Measurements from ENCODE around the gene NINJ1.
A peak's percentile ranks its signal among the peaks of the same experiment; 100 is the strongest.

NINJ1 gene

GRCh38 chr9:93134015-93134739 is at the start of gene NINJ1:
Gene NINJ1 (minus strand): TSS chr9:93134251. CDS start chr9:93134217, 34 bp downstream.
- Histone ChIP-seq H3K4me3 (ENCODE audit: low read depth in 1 of 2, low read length in 2 of 2) (peak within 1 kb of the TSS; percentile 69 to 82), H3K36me3 (ENCODE audit: control insufficient read depth in 1 of 2, insufficient read depth in 2 of 2, low read length in 2 of 2) (no peaks in the 10 kb centered on the region), H3K27me3 (ENCODE audit: low read depth, low read length) (no peaks in the 10 kb centered on the region), H3K9me3 (ENCODE audit: control insufficient read depth in 1 of 2, low read length in 2 of 2) (peaks cover 0 to 3% of the 10 kb centered on the region in 2 donors), H3K4me1 (ENCODE audit: control insufficient read depth in 1 of 2, insufficient read depth in 2 of 2, low read length in 2 of 2) (peaks cover 13 to 58% of the 10 kb centered on the region in 2 donors), H3K27ac (ENCODE audit: low read length) (peak within 1 kb of the TSS; percentile 83)

- Histone ChIP-seq H3K27ac (ENCODE audit: low read length) (no peak overlapping the region), H3K4me3 (ENCODE audit: low read depth in 1 of 2, low read length in 2 of 2) (peak overlapping the region; percentile 49 to 74), H3K4me1 (ENCODE audit: control insufficient read depth in 1 of 2, insufficient read depth in 2 of 2, low read length in 2 of 2) (peaks cover 12 to 32% of the 10 kb centered on the region in 2 donors), H3K9me3 (ENCODE audit: control insufficient read depth in 1 of 2, low read length in 2 of 2) (no peaks in the 10 kb centered on the region), H3K27me3 (ENCODE audit: low read depth, low read length) (peaks cover 4% of the 10 kb centered on the region), H3K36me3 (ENCODE audit: control insufficient read depth in 1 of 2, insufficient read depth in 2 of 2, low read length in 2 of 2) (no peaks in the 10 kb centered on the region)
Observed at GRCh38 chr9:93183131-93183662, 49.1 kb upstream of the NINJ1 start.

GRCh38 chr9:93182572-93182971 is 48.5 kb upstream of the NINJ1 start:
- Histone ChIP-seq H3K36me3 (ENCODE audit: control insufficient read depth in 1 of 2, insufficient read depth in 2 of 2, low read length in 2 of 2) (no peaks in the 10 kb centered on the region), H3K4me1 (ENCODE audit: control insufficient read depth in 1 of 2, insufficient read depth in 2 of 2, low read length in 2 of 2) (peaks cover 12 to 26% of the 10 kb centered on the region in 2 donors), H3K27ac (ENCODE audit: low read length) (no peak overlapping the region), H3K27me3 (ENCODE audit: low read depth, low read length) (peaks cover 4% of the 10 kb centered on the region), H3K9me3 (ENCODE audit: control insufficient read depth in 1 of 2, low read length in 2 of 2) (no peaks in the 10 kb centered on the region), H3K4me3 (ENCODE audit: low read depth in 1 of 2, low read length in 2 of 2) (no peak overlapping the region)

- Histone ChIP-seq H3K9me3 (ENCODE audit: control insufficient read depth in 1 of 2, low read length in 2 of 2) (no peaks in the 10 kb centered on the region), H3K27ac (ENCODE audit: low read length) (no peak overlapping the region), H3K4me3 (ENCODE audit: low read depth in 1 of 2, low read length in 2 of 2) (no peak overlapping the region), H3K4me1 (ENCODE audit: control insufficient read depth in 1 of 2, insufficient read depth in 2 of 2, low read length in 2 of 2) (peaks cover 5 to 21% of the 10 kb centered on the region in 2 donors), H3K27me3 (ENCODE audit: low read depth, low read length) (peaks cover 4% of the 10 kb centered on the region), H3K36me3 (ENCODE audit: control insufficient read depth in 1 of 2, insufficient read depth in 2 of 2, low read length in 2 of 2) (no peaks in the 10 kb centered on the region)
Observed at GRCh38 chr9:93181672-93182435, 47.8 kb upstream of the NINJ1 start.

GRCh38 chr9:93180938-93181337 is 46.9 kb upstream of the NINJ1 start:
- Histone ChIP-seq H3K9me3 (ENCODE audit: control insufficient read depth in 1 of 2, low read length in 2 of 2) (no peaks in the 10 kb centered on the region), H3K4me3 (ENCODE audit: low read depth in 1 of 2, low read length in 2 of 2) (no peak overlapping the region), H3K27ac (ENCODE audit: low read length) (no peak overlapping the region), H3K27me3 (ENCODE audit: low read depth, low read length) (peaks cover 4% of the 10 kb centered on the region), H3K36me3 (ENCODE audit: control insufficient read depth in 1 of 2, insufficient read depth in 2 of 2, low read length in 2 of 2) (no peaks in the 10 kb centered on the region), H3K4me1 (ENCODE audit: control insufficient read depth in 1 of 2, insufficient read depth in 2 of 2, low read length in 2 of 2) (peaks cover 0 to 19% of the 10 kb centered on the region in 2 donors)

- Histone ChIP-seq H3K4me1 (ENCODE audit: control insufficient read depth in 1 of 2, insufficient read depth in 2 of 2, low read length in 2 of 2) (peaks cover 0 to 13% of the 10 kb centered on the region in 2 donors), H3K27ac (ENCODE audit: low read length) (no peak overlapping the region), H3K27me3 (ENCODE audit: low read depth, low read length) (peaks cover 4% of the 10 kb centered on the region), H3K9me3 (ENCODE audit: control insufficient read depth in 1 of 2, low read length in 2 of 2) (no peaks in the 10 kb centered on the region), H3K36me3 (ENCODE audit: control insufficient read depth in 1 of 2, insufficient read depth in 2 of 2, low read length in 2 of 2) (no peaks in the 10 kb centered on the region), H3K4me3 (ENCODE audit: low read depth in 1 of 2, low read length in 2 of 2) (no peak overlapping the region)
Observed at GRCh38 chr9:93178851-93179786, 45.1 kb upstream of the NINJ1 start.

- no peak overlapping the region for H3K27ac ChIP-seq (ENCODE audit: low read length)
- no peaks in the 10 kb centered on the region for H3K36me3 ChIP-seq (ENCODE audit: control insufficient read depth in 1 of 2, insufficient read depth in 2 of 2, low read length in 2 of 2)
- H3K27me3 ChIP-seq (ENCODE audit: low read depth, low read length), result no peaks in the 10 kb centered on the region
- peaks cover 0 to 6% of the 10 kb centered on the region in 2 donors for H3K4me1 ChIP-seq (ENCODE audit: control insufficient read depth in 1 of 2, insufficient read depth in 2 of 2, low read length in 2 of 2)
- H3K4me3 ChIP-seq (ENCODE audit: low read depth in 1 of 2, low read length in 2 of 2), result no peak overlapping the region
- H3K9me3 ChIP-seq (ENCODE audit: control insufficient read depth in 1 of 2, low read length in 2 of 2), result no peaks in the 10 kb centered on the region
Observed at GRCh38 chr9:93177676-93178075, 43.6 kb upstream of the NINJ1 start.

GRCh38 chr9:93174976-93175375 is 40.9 kb upstream of the NINJ1 start:
- no peaks in the 10 kb centered on the region for H3K27me3 ChIP-seq (ENCODE audit: low read depth, low read length)
- H3K9me3 ChIP-seq (ENCODE audit: control insufficient read depth in 1 of 2, low read length in 2 of 2), result no peaks in the 10 kb centered on the region
- H3K4me3 ChIP-seq (ENCODE audit: low read depth in 1 of 2, low read length in 2 of 2), result no peak overlapping the region
- no peak overlapping the region for H3K27ac ChIP-seq (ENCODE audit: low read length)
- no peaks in the 10 kb centered on the region for H3K36me3 ChIP-seq (ENCODE audit: control insufficient read depth in 1 of 2, insufficient read depth in 2 of 2, low read length in 2 of 2)
- no peaks in the 10 kb centered on the region for H3K4me1 ChIP-seq (ENCODE audit: control insufficient read depth in 1 of 2, insufficient read depth in 2 of 2, low read length in 2 of 2)

- H3K4me1 ChIP-seq (ENCODE audit: control insufficient read depth in 1 of 2, insufficient read depth in 2 of 2, low read length in 2 of 2), result no peaks in the 10 kb centered on the region
- H3K4me3 ChIP-seq (ENCODE audit: low read depth in 1 of 2, low read length in 2 of 2), result no peak overlapping the region
- H3K9me3 ChIP-seq (ENCODE audit: control insufficient read depth in 1 of 2, low read length in 2 of 2), result no peaks in the 10 kb centered on the region
- H3K27ac ChIP-seq (ENCODE audit: low read length), result no peak overlapping the region
- H3K27me3 ChIP-seq (ENCODE audit: low read depth, low read length), result no peaks in the 10 kb centered on the region
- no peaks in the 10 kb centered on the region for H3K36me3 ChIP-seq (ENCODE audit: control insufficient read depth in 1 of 2, insufficient read depth in 2 of 2, low read length in 2 of 2)
Observed at GRCh38 chr9:93173365-93174051, 39.5 kb upstream of the NINJ1 start.

GRCh38 chr9:93172666-93173364 is 38.8 kb upstream of the NINJ1 start:
- H3K27me3 ChIP-seq (ENCODE audit: low read depth, low read length), result no peaks in the 10 kb centered on the region
- no peak overlapping the region for H3K4me3 ChIP-seq (ENCODE audit: low read depth in 1 of 2, low read length in 2 of 2)
- no peak overlapping the region for H3K27ac ChIP-seq (ENCODE audit: low read length)
- no peaks in the 10 kb centered on the region for H3K9me3 ChIP-seq (ENCODE audit: control insufficient read depth in 1 of 2, low read length in 2 of 2)
- no peaks in the 10 kb centered on the region for H3K36me3 ChIP-seq (ENCODE audit: control insufficient read depth in 1 of 2, insufficient read depth in 2 of 2, low read length in 2 of 2)
- H3K4me1 ChIP-seq (ENCODE audit: control insufficient read depth in 1 of 2, insufficient read depth in 2 of 2, low read length in 2 of 2), result no peaks in the 10 kb centered on the region

Measured in muscle layer of duodenum (tissue), 2 donors.